Measurements from ENCODE around the gene IPP.

GRCh38 chr1:45674478-45674877 lies 76.0 kb downstream of the IPP start:
- no peak for TF ChIP-seq CTCF (conservative IDR thresholded peaks at IDR 0.05; ENCODE audit: low read length)
- TF ChIP-seq EZH2phosphoT487 (IDR thresholded peaks at IDR 0.05; ENCODE audit: borderline replicate concordance), result no peak
